Subcutaneous adipose tissue (tissue), 4 donors: ENCODE measurements around the gene APBB2. TPM values are rescaled to one million over a fixed set of nuclear protein-coding genes. Genes with fewer than 3 reads are reported as not detected.

Source experiments
- CTCF ChIP-seq: fragments of 450-650 bp; IDR thresholded peaks from one replicate; pipeline ENCODE4 v1.5.1; 2016; ENCODE audit warnings: low read depth, mild to moderate bottlenecking, control low read depth, antibody characterized with exemption, moderate library complexity
- total RNA-seq, 4 donors: library from RNA; depleted of rRNA; stranded (reverse); fragments of >200 nt; gene quantifications; one replicate each; pipeline ENCODE4 v1.1.0, GENCODE V29; 2016

The APBB2 gene
- total RNA-seq, 4 donors from 2014 or later, result 55.6 to 181 (median 124) TPM

- TF ChIP-seq CTCF, result no peak
Measured at GRCh38 chr4:40843696-40844095, 370.6 kb downstream of the APBB2 start.

GRCh38 chr4:40842725-40843423 lies 371.5 kb downstream of the APBB2 start:
- no peak for TF ChIP-seq CTCF

GRCh38 chr4:40842318-40842717 lies 372.0 kb downstream of the APBB2 start:
- no peak for TF ChIP-seq CTCF

GRCh38 chr4:40840985-40841571 lies 373.3 kb downstream of the APBB2 start:
- TF ChIP-seq CTCF, result no peak

GRCh38 chr4:40840255-40840984 lies 373.9 kb downstream of the APBB2 start:
- no peak for TF ChIP-seq CTCF

GRCh38 chr4:40838742-40839141 lies 375.6 kb downstream of the APBB2 start:
- no peak for TF ChIP-seq CTCF
